ENCODE data around the gene DRAP1.

DNA sequence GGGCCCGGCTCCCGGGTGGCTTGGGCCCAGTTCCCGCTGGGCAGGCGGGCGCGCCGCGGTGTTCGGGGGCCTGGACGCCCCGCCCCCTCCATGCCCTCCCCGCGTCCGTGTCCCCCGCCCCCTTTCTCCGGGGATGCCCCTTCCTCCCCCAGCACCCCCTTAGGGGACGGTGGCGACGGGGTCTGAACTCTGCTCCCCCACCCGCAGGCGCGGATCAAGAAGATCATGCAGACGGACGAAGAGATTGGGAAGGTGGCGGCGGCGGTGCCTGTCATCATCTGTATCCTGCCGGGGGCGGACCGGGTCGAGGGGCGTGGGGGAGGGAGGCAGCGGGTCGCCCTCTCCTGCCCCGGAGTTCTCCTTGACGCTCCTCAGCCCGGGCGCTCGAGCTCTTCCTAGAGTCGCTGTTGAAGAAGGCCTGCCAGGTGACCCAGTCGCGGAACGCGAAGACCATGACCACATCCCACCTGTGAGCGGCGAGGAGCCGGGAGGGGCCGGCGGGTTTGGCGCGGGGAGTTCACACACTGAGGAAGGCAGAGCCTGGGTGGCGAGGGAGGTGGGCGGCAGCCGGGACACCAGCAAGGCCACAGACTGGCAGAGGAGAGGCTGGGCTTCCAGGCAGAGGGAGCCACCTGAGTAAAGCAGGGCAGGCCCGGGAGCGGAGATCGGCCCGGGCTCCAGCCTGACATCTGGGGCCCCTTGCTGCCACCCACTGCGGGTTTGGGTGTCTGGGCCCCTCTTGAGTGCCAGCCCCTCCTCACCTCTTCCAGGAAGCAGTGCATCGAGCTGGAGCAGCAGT lies 546 bp downstream of the DRAP1 start:
- no peak for TF ChIP-seq POLR2A (IDR thresholded peaks at IDR 0.05)
- TF ChIP-seq, protein P1, sequence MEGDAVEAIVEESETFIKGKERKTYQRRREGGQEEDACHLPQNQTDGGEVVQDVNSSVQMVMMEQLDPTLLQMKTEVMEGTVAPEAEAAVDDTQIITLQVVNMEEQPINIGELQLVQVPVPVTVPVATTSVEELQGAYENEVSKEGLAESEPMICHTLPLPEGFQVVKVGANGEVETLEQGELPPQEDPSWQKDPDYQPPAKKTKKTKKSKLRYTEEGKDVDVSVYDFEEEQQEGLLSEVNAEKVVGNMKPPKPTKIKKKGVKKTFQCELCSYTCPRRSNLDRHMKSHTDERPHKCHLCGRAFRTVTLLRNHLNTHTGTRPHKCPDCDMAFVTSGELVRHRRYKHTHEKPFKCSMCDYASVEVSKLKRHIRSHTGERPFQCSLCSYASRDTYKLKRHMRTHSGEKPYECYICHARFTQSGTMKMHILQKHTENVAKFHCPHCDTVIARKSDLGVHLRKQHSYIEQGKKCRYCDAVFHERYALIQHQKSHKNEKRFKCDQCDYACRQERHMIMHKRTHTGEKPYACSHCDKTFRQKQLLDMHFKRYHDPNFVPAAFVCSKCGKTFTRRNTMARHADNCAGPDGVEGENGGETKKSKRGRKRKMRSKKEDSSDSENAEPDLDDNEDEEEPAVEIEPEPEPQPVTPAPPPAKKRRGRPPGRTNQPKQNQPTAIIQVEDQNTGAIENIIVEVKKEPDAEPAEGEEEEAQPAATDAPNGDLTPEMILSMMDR (IDR thresholded peaks at IDR 0.05 in 4 of 5, conservative IDR thresholded peaks at IDR 0.05 in 1 of 5): no peak
